Measurements from ENCODE around the gene ERC2.

DNA sequence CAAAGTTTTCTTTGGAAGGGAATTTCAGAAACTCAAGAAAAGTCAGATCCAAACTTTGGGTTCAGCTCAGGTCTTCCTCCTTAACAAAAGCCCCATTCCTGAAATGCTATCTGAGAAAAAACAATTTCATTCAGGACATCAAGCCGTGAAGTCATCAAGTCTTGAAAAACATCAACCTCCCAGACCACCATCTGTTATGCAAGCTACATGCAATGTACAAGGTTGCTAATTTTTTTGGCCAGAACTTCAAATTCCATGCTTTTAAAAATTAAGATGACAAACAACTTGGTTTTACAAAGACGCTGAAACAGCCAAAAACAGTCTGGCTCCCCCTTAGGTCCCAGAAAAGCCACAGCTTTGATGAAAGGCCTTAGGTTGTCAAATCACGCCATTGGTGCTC lies 927.3 kb downstream of the ERC2 start:
- TF ChIP-seq PPARA (CRISPR knock-in tag; IDR thresholded peaks at IDR 0.05; ENCODE audit: borderline replicate concordance) (no peak), TOX (CRISPR knock-in tag; IDR thresholded peaks at IDR 0.05; ENCODE audit: borderline replicate concordance) (no peak)
- TF ChIP-seq, protein P1, sequence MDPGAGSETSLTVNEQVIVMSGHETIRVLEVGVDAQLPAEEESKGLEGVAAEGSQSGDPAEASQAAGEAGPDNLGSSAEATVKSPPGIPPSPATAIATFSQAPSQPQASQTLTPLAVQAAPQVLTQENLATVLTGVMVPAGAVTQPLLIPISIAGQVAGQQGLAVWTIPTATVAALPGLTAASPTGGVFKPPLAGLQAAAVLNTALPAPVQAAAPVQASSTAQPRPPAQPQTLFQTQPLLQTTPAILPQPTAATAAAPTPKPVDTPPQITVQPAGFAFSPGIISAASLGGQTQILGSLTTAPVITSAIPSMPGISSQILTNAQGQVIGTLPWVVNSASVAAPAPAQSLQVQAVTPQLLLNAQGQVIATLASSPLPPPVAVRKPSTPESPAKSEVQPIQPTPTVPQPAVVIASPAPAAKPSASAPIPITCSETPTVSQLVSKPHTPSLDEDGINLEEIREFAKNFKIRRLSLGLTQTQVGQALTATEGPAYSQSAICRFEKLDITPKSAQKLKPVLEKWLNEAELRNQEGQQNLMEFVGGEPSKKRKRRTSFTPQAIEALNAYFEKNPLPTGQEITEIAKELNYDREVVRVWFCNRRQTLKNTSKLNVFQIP (CRISPR knock-in tag; IDR thresholded peaks at IDR 0.05; ENCODE audit: borderline replicate concordance, low read depth) = no peak

Data from SK-N-SH treated with all-trans-retinoic acid at 6 μM for 48 hours (cell line).